HCEC 1CT (cell line): ENCODE results near the gene OGDHL.

Source experiments
- DNase-seq: peaks from one replicate; pipeline ENCODE4 v3.0.0-alpha.2; 2017

Gene OGDHL

GRCh38 chr10:49688261-49688846 lies 73.8 kb downstream of the OGDHL start:
- DNase-seq: no peak

- DNase-seq: no peak
Observed at GRCh38 chr10:49686651-49687050, 75.5 kb downstream of the OGDHL start.
